HepG2 (cell line): ENCODE results near the gene CCDC85C. TPM values are rescaled to one million over a fixed set of nuclear protein-coding genes. Genes with fewer than 3 reads are reported as not detected.

Experiments used
- BCLAF1 ChIP-seq: fragments of 450-650 bp; IDR thresholded peaks from 2 replicates; pipeline ENCODE4 v1.6.1; 2017; ENCODE audit warnings: mild to moderate bottlenecking
- FOSL2 ChIP-seq: sonication (generic); formaldehyde crosslinking; IDR thresholded peaks from 2 replicates; pipeline ENCODE4 v1.4.0; 2020; ENCODE audit warnings: missing genetic modification reagents
- HBP1 ChIP-seq: IDR thresholded peaks from 2 replicates; pipeline ENCODE4 v1.6.1; 2016; ENCODE audit warnings: low read depth, control low read depth
- KDM4B ChIP-seq: sonication (generic); formaldehyde crosslinking; IDR thresholded peaks from 2 replicates; pipeline ENCODE4 v1.4.0; 2020; ENCODE audit warnings: missing genetic modification reagents
- KMT2B ChIP-seq: IDR thresholded peaks from 2 replicates; pipeline ENCODE4 v1.6.1; 2016; ENCODE audit warnings: missing genetic modification reagents, missing compliant biosample characterization
- MNT ChIP-seq: fragments of 450-650 bp; IDR thresholded peaks from 2 replicates; pipeline ENCODE4 v1.6.1; 2016
- MXD4 ChIP-seq: IDR thresholded peaks from 2 replicates; pipeline ENCODE4 v1.6.1; 2016; ENCODE audit warnings: mild to moderate bottlenecking, missing biosample characterization, missing genetic modification reagents
- PCBP2 ChIP-seq: fragments of 200-400 bp; formaldehyde crosslinking; optimal IDR thresholded peaks from 2 replicates; pipeline ENCODE3; 2018; ENCODE audit warnings: low read length, low read depth; ENCODE audit not compliant: poor library complexity, severe bottlenecking
- PTBP1 ChIP-seq: fragments of 200-400 bp; formaldehyde crosslinking; IDR thresholded peaks from 2 replicates; pipeline ENCODE4 v1.6.1; 2018; ENCODE audit warnings: low read length, low read depth; ENCODE audit not compliant: poor library complexity, severe bottlenecking
- REXO4 ChIP-seq: sonication (generic); formaldehyde crosslinking; IDR thresholded peaks from 2 replicates; pipeline ENCODE4 v1.8.0; 2022; ENCODE audit warnings: missing genetic modification reagents, mild to moderate bottlenecking, borderline replicate concordance
- SMAD1 ChIP-seq: sonication (generic); formaldehyde crosslinking; IDR thresholded peaks from 2 replicates; pipeline ENCODE4 v1.4.0; 2020; ENCODE audit warnings: missing genetic modification reagents, low read depth, mild to moderate bottlenecking, borderline replicate concordance
- TIGD3 ChIP-seq: sonication (generic); formaldehyde crosslinking; IDR thresholded peaks from 2 replicates; pipeline ENCODE4 v1.5.1; 2020; ENCODE audit warnings: mild to moderate bottlenecking, missing genetic modification reagents, borderline replicate concordance
- ZBTB43 ChIP-seq: sonication (generic); formaldehyde crosslinking; conservative IDR thresholded peaks from 2 replicates; pipeline ENCODE4 v1.4.0; 2020; ENCODE audit warnings: missing genetic modification reagents
- ZFAT ChIP-seq: sonication (generic); formaldehyde crosslinking; conservative IDR thresholded peaks from 2 replicates; pipeline ENCODE4 v1.8.1; 2023; ENCODE audit warnings: missing genetic modification reagents, inconsistent platforms
- ZNF101 ChIP-seq: sonication (generic); formaldehyde crosslinking; IDR thresholded peaks from 2 replicates; pipeline ENCODE4 v1.4.0; 2020; ENCODE audit warnings: mild to moderate bottlenecking, low read depth, missing genetic modification reagents, borderline replicate concordance
- ZNF740 ChIP-seq: sonication (generic); formaldehyde crosslinking; IDR thresholded peaks from 2 replicates; pipeline ENCODE4 v1.4.0; 2020; ENCODE audit warnings: missing genetic modification reagents
- polyA plus RNA-seq, 8 experiments: library from polyadenylated mRNA; depleted of rRNA in 3 of 8; stranded (reverse) in 7 of 8; unstranded in 1 of 8; fragments of >200 nt; fragmentation: Illumina TruSeq in 4 of 8; extraction: Trizol in 4 of 8; gene quantifications; 2 replicates each; pipeline versions ENCODE4 v1.2.1 to v1.2.3, GENCODE V29; 2011 to 2016; ENCODE audit warnings: low read depth in 4 of 8, missing spikeins in 1 of 8, mixed read lengths in 1 of 8; ENCODE audit not compliant: insufficient read depth in 1 of 8
- total RNA-seq, 5 experiments: library from RNA; depleted of rRNA; stranded (reverse); fragments of >200 nt; fragmentation: Illumina TruSeq; extraction: Trizol; gene quantifications; 2 replicates each; pipeline ENCODE4 v1.2.3, GENCODE V29; 2016; ENCODE audit warnings: low read depth in 1 of 5

CCDC85C gene
- total and polyA plus RNA-seq, 2 of the 13 experiments (the other 11 are each of a cell fraction or from before 2014, with no cell fraction given) = 18.8 to 43.8 TPM

- TF ChIP-seq MNT = no peak
- no peak for TF ChIP-seq HBP1
- no peak for TF ChIP-seq ZNF101 (CRISPR knock-in tag)
- no peak for TF ChIP-seq PCBP2
- no peak for TF ChIP-seq ZFAT (CRISPR knock-in tag)
- no peak for TF ChIP-seq REXO4 (CRISPR knock-in tag)
- no peak for TF ChIP-seq SMAD1 (CRISPR knock-in tag)
- TF ChIP-seq PTBP1 = no peak
- TF ChIP-seq MXD4 = no peak
- TF ChIP-seq KDM4B (CRISPR knock-in tag) = no peak
- TF ChIP-seq ZNF740 (CRISPR knock-in tag) = no peak
- TF ChIP-seq ZBTB43 (CRISPR knock-in tag) = no peak
- no peak for TF ChIP-seq BCLAF1
- no peak for TF ChIP-seq FOSL2 (CRISPR knock-in tag)
- no peak for TF ChIP-seq KMT2B (CRISPR knock-in tag)
- no peak for TF ChIP-seq TIGD3
Observed at GRCh38 chr14:99644723-99645544, 40.9 kb upstream of the CCDC85C start, which contains the start of gene HHIPL1 (continued).
